MM.1S (cell line): ENCODE measurements around the gene NR1I2.

Experiments
- DNase-seq: peaks from one replicate; pipeline ENCODE4 v3.0.0-alpha.2; 2015
- H2AFZ ChIP-seq: fragments of 300-600 bp; sonication (generic); 2 replicates; pipeline ENCODE4 v1.6.0; 2016; ENCODE audit warnings: antibody characterized with exemption, low read length
- H3F3A ChIP-seq: fragments of 300-600 bp; sonication (generic); 2 replicates; pipeline ENCODE4 v1.6.1; 2016; ENCODE audit warnings: mild to moderate bottlenecking, antibody characterized with exemption, low read length, moderate library complexity, mixed read lengths; ENCODE audit not compliant: insufficient read depth
- H3K27ac ChIP-seq: fragments of 300-600 bp; sonication (generic); 2 replicates; pipeline ENCODE4 v1.5.1; 2016; ENCODE audit warnings: mild to moderate bottlenecking, low read length
- H3K27me3 ChIP-seq: fragments of 300-600 bp; sonication (generic); replicated peaks from 2 replicates; pipeline ENCODE4 v1.6.0; 2016; ENCODE audit warnings: low read length; ENCODE audit not compliant: insufficient read depth
- H3K36me3 ChIP-seq: fragments of 300-600 bp; sonication (generic); replicated peaks from 2 replicates; pipeline ENCODE4 v1.6.1; 2016; ENCODE audit warnings: mild to moderate bottlenecking, low read length, mixed read lengths; ENCODE audit not compliant: insufficient read depth
- H3K4me1 ChIP-seq: fragments of 300-600 bp; sonication (generic); 2 replicates; pipeline ENCODE4 v1.6.1; 2016; ENCODE audit warnings: low read length, mixed read lengths
- H3K4me2 ChIP-seq: fragments of 300-600 bp; sonication (generic); 2 replicates; pipeline ENCODE4 v1.6.0; 2016; ENCODE audit warnings: low read depth, low read length
- H3K4me3 ChIP-seq: fragments of 300-600 bp; sonication (generic); 2 replicates; pipeline ENCODE4 v1.5.1; 2016; ENCODE audit warnings: low read length, mixed read lengths
- H3K79me2 ChIP-seq: fragments of 300-600 bp; sonication (generic); 2 replicates; pipeline ENCODE4 v1.6.1; 2016; ENCODE audit warnings: mixed run types, low read length, mixed read lengths
- H3K9ac ChIP-seq: fragments of 300-600 bp; sonication (generic); 2 replicates; pipeline ENCODE4 v1.6.1; 2016; ENCODE audit warnings: low read length, mixed read lengths
- H3K9me2 ChIP-seq: fragments of 300-600 bp; sonication (generic); replicated peaks from 2 replicates; pipeline ENCODE4 v1.6.1; 2016; ENCODE audit warnings: mild to moderate bottlenecking, low read length, mixed read lengths; ENCODE audit not compliant: insufficient read depth
- H3K9me3 ChIP-seq: fragments of 300-600 bp; sonication (generic); replicated peaks from 2 replicates; pipeline ENCODE4 v1.6.1; 2016; ENCODE audit warnings: mild to moderate bottlenecking, low read length, mixed read lengths; ENCODE audit not compliant: insufficient read depth
- H4K20me1 ChIP-seq: fragments of 300-600 bp; sonication (generic); 2 replicates; pipeline ENCODE4 v1.6.1; 2016; ENCODE audit warnings: mild to moderate bottlenecking, low read length, moderate library complexity, mixed read lengths; ENCODE audit not compliant: insufficient read depth
- CTCF ChIP-seq: fragments of 300-600 bp; sonication (generic); IDR thresholded peaks from 2 replicates; pipeline ENCODE4 v1.5.1; 2016; ENCODE audit warnings: antibody characterized with exemption, low read length, mixed read lengths
- EZH2 ChIP-seq: fragments of 300-600 bp; sonication (generic); optimal IDR thresholded peaks from 2 replicates; pipeline ENCODE3; 2017; ENCODE audit warnings: low read depth, mild to moderate bottlenecking, antibody characterized with exemption, low read length, mixed read lengths
- EZH2phosphoT487 ChIP-seq: fragments of 300-600 bp; sonication (generic); IDR thresholded peaks from 2 replicates; pipeline ENCODE4 v1.6.1; 2018; ENCODE audit warnings: antibody characterized with exemption, low read length

NR1I2 gene

GRCh38 chr3:119861681-119862080 lies 79.8 kb downstream of the NR1I2 start:
- DNase-seq = no peak
- Histone ChIP-seq H3K4me1 (no peaks in the 10 kb centered on the region), H3F3A (no peaks in the 10 kb centered on the region), H3K9me2 (no peaks in the 10 kb centered on the region), H3K4me3 (no peak overlapping the region), H3K9ac (no peak overlapping the region), H3K4me2 (no peak overlapping the region), H3K27me3 (no peaks in the 10 kb centered on the region), H3K27ac (no peak overlapping the region), H3K36me3 (peaks cover 9% of the 10 kb centered on the region), H4K20me1 (no peaks in the 10 kb centered on the region), H2AFZ (no peak overlapping the region), H3K9me3 (no peaks in the 10 kb centered on the region), H3K79me2 (no peaks in the 10 kb centered on the region)
- no peak for TF ChIP-seq EZH2
- no peak for TF ChIP-seq EZH2phosphoT487
- no peak for TF ChIP-seq CTCF

GRCh38 chr3:119862616-119863015 lies 80.7 kb downstream of the NR1I2 start:
- Histone ChIP-seq H3K9me2 (no peaks in the 10 kb centered on the region), H4K20me1 (no peaks in the 10 kb centered on the region), H3K4me3 (no peak overlapping the region), H3K36me3 (peaks cover 9% of the 10 kb centered on the region), H3K4me1 (no peaks in the 10 kb centered on the region), H2AFZ (no peak overlapping the region), H3K4me2 (no peak overlapping the region), H3F3A (no peaks in the 10 kb centered on the region), H3K27me3 (no peaks in the 10 kb centered on the region), H3K9ac (no peak overlapping the region), H3K9me3 (no peaks in the 10 kb centered on the region), H3K79me2 (no peaks in the 10 kb centered on the region), H3K27ac (no peak overlapping the region)
- no peak for TF ChIP-seq CTCF
- DNase-seq = no peak

- no peak overlapping the region for H3K27ac ChIP-seq
- no peaks in the 10 kb centered on the region for H3F3A ChIP-seq
- H3K9me2 ChIP-seq = no peaks in the 10 kb centered on the region
- no peak overlapping the region for H2AFZ ChIP-seq
- H3K4me3 ChIP-seq = no peak overlapping the region
- no peaks in the 10 kb centered on the region for H3K4me1 ChIP-seq
- TF ChIP-seq EZH2phosphoT487 = no peak
- TF ChIP-seq EZH2 = no peak
- no peaks in the 10 kb centered on the region for H3K9me3 ChIP-seq
- H3K4me2 ChIP-seq = no peak overlapping the region
- DNase-seq = no peak
- H3K9ac ChIP-seq = no peak overlapping the region
- no peaks in the 10 kb centered on the region for H4K20me1 ChIP-seq
- H3K79me2 ChIP-seq = no peaks in the 10 kb centered on the region
- H3K27me3 ChIP-seq = no peaks in the 10 kb centered on the region
- H3K36me3 ChIP-seq = peaks cover 9% of the 10 kb centered on the region
Observed at GRCh38 chr3:119864476-119864875, 82.6 kb downstream of the NR1I2 start.
